Vagina (tissue), 2 donors: ENCODE results near the gene DENND6A. TPM values are rescaled to one million over a fixed set of nuclear protein-coding genes. Genes with fewer than 3 reads are reported as not detected.
"Not testable (repeated sequence)": the region's sequence is repeated elsewhere in the genome, so short reads cannot be mapped to it uniquely, and the experiment has no call there.

Source experiments
- DNase-seq, 2 donors: peaks; one replicate each; pipeline ENCODE4 v3.0.0-alpha.2; 2017; ENCODE audit errors: extremely low spot score in 2 of 2
- H3K27ac ChIP-seq: fragments of 200-600 bp; sonication (generic); one replicate; pipeline ENCODE4 v1.5.1; 2019
- H3K27me3 ChIP-seq: fragments of 200-600 bp; sonication (generic); one replicate; pipeline ENCODE4 v1.5.1; 2019
- H3K36me3 ChIP-seq, 2 donors: fragments of 200-600 bp; sonication (generic); one replicate each; pipeline ENCODE4 v1.5.1; 2017 to 2019
- H3K4me1 ChIP-seq: fragments of 200-600 bp; sonication (generic); one replicate; pipeline ENCODE4 v1.5.1; 2019
- H3K4me3 ChIP-seq, 2 donors: fragments of 200-600 bp; sonication (generic); 1 replicate in 1 of 2; 2 replicates in 1 of 2; pipeline ENCODE4 v1.5.1; 2016 to 2019
- H3K9me3 ChIP-seq: fragments of 200-600 bp; sonication (generic); one replicate; pipeline ENCODE4 v1.5.1; 2019
- POLR2A ChIP-seq, 2 donors: fragments of 450-650 bp; IDR thresholded peaks; one replicate each; pipeline ENCODE4 v1.6.1; 2017; ENCODE audit warnings: antibody characterized with exemption in 2 of 2, mild to moderate bottlenecking in 2 of 2, moderate library complexity in 2 of 2
- POLR2AphosphoS5 ChIP-seq, 2 donors: sonication (generic); formaldehyde crosslinking; IDR thresholded peaks; one replicate each; pipeline ENCODE4 v1.9.0; 2017; ENCODE audit warnings: antibody characterized with exemption in 2 of 2, mild to moderate bottlenecking in 2 of 2, low read depth in 1 of 2; ENCODE audit not compliant: insufficient read depth in 1 of 2
- intact Hi-C: fragments of 100-400 bp; cut with DNase I; formaldehyde crosslinking; loops from one replicate; pipeline ENCODE4 v1.15.1; 2023
- total RNA-seq: library from RNA; depleted of rRNA; stranded (reverse); fragments of >200 nt; gene quantifications from one replicate; pipeline ENCODE4 v1.2.3, GENCODE V29; 2016
- TF ChIP-seq, protein P1 (sequence below), 3 experiments: fragments of 450-650 bp in 2 of 3; fragments of 200-600 bp in 1 of 3; sonication (generic) in 1 of 3; IDR thresholded peaks; one replicate each; pipeline ENCODE4 v1.5.1; 2017 to 2019; ENCODE audit warnings: antibody characterized with exemption in 3 of 3, mild to moderate bottlenecking in 2 of 3, moderate library complexity in 2 of 3

DENND6A gene
- total RNA-seq, 1 donor from 2014 or later: 24.8 TPM

DNA sequence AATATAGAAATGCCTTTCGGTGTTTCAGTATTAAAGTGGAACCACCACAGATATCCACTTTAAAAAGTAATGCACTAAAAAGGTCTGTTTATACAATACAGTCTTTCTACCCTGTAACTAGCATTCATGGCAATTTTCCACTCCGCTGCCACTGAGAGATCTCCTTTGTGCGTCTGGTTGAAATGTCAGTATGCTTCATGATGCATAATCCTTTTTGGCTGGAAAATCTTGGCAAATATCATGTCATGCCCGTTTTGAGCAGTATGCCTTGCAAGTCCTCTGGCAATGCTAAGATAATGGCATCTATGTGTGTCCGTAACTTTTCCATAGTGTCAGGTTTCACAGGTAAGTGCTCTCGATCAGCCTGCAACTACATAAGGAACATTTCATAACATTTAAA lies 64.9 kb downstream of the DENND6A start:
- H3K27ac ChIP-seq: no peak overlapping the region
- H3K4me1 ChIP-seq: no peaks in the 10 kb centered on the region
- no peaks in the 10 kb centered on the region for H3K27me3 ChIP-seq
- peaks cover 0 to 73% of the 10 kb centered on the region in 2 donors for H3K36me3 ChIP-seq
- no peak for TF ChIP-seq POLR2A (IDR thresholded peaks at IDR 0.05)
- TF ChIP-seq, protein P1, sequence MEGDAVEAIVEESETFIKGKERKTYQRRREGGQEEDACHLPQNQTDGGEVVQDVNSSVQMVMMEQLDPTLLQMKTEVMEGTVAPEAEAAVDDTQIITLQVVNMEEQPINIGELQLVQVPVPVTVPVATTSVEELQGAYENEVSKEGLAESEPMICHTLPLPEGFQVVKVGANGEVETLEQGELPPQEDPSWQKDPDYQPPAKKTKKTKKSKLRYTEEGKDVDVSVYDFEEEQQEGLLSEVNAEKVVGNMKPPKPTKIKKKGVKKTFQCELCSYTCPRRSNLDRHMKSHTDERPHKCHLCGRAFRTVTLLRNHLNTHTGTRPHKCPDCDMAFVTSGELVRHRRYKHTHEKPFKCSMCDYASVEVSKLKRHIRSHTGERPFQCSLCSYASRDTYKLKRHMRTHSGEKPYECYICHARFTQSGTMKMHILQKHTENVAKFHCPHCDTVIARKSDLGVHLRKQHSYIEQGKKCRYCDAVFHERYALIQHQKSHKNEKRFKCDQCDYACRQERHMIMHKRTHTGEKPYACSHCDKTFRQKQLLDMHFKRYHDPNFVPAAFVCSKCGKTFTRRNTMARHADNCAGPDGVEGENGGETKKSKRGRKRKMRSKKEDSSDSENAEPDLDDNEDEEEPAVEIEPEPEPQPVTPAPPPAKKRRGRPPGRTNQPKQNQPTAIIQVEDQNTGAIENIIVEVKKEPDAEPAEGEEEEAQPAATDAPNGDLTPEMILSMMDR (IDR thresholded peaks at IDR 0.05): no peak
- no peak for TF ChIP-seq POLR2AphosphoS5 (IDR thresholded peaks at IDR 0.05; ENCODE audit: insufficient read depth in 1 of 2, low read depth in 1 of 2)
- H3K9me3 ChIP-seq: no peaks in the 10 kb centered on the region
- no peak for DNase-seq
- H3K4me3 ChIP-seq: no peak overlapping the region
- intact Hi-C loops: no loop called here

DNA sequence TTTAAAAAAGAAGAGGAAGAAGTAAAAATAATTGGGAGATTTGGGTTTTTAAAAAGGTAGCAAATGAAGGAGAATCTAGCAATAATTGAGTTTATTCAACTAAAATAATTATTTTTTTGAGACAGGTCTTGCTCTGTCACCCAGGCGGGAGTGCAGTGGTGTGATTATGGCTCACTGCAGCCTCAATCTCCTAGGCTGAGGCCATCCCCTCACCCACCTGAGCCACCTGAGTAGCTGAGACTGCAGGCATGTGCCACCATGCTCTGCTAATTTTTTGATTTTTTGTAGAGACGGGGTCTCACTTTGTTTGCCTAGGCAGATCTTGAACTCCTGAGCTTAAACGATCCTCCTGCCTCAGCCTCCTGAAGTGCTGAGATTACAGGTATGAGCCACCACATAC lies 68.1 kb downstream of the DENND6A start:
- Histone ChIP-seq H3K27ac (no peak overlapping the region), H3K9me3 (no peaks in the 10 kb centered on the region), H3K27me3 (no peaks in the 10 kb centered on the region)

DNA sequence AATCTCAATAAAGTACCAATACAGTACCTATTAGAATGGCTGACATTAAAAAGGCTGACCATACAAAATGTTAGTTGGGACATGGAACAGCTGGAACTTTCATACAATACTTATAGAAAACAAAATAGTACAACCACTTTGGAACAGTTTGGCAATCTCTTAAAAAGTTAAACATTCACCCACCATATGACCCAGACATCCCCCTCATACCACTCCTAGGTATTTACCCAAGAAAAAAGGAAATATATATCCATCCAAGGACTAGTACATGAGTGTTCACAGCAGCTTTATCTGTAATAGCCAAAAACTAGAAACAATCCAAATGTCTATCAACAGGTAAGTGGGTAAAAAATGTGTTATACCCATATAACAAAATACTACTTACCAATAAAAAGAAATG lies 70.5 kb downstream of the DENND6A start:
- H3K36me3 ChIP-seq: peaks cover 0 to 34% of the 10 kb centered on the region in 2 donors
- no peaks in the 10 kb centered on the region for H3K4me1 ChIP-seq

More for the DNA sequence above, 68.1 kb downstream of the DENND6A start:
- H3K4me3 ChIP-seq: no peak overlapping the region
- no peak for DNase-seq
- intact Hi-C loops: no loop called here
- TF ChIP-seq, protein P1 (IDR thresholded peaks at IDR 0.05): no peak
- TF ChIP-seq POLR2A (IDR thresholded peaks at IDR 0.05): no peak
- no peak for TF ChIP-seq POLR2AphosphoS5 (IDR thresholded peaks at IDR 0.05; ENCODE audit: insufficient read depth in 1 of 2, low read depth in 1 of 2)
- no peaks in the 10 kb centered on the region for H3K4me1 ChIP-seq
- H3K36me3 ChIP-seq: peaks cover 0 to 55% of the 10 kb centered on the region in 2 donors

DNA sequence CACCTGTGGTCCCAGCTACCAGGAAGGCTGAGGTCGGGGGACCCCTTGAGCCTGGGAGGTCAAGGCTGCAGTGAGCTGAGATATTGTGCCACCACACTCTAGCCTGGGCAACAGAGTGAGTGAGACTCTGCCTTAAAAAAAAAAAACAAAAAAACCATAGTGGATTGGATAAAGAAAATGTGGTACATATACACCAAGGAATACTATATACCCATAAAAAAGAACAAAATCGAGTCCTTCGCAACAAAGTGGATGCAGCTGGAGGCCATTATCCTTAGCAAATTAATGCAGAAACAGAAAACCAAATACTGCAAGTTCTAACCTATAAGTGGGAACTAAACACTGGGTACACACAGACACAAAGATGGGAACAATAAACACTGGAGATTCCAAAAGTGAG lies 75.1 kb downstream of the DENND6A start:
- intact Hi-C loops: no loop called here
- no peak overlapping the region for H3K4me3 ChIP-seq
- H3K4me1 ChIP-seq: no peaks in the 10 kb centered on the region
- H3K27ac ChIP-seq: no peak overlapping the region
- DNase-seq: no peak
- H3K27me3 ChIP-seq: no peaks in the 10 kb centered on the region
- TF ChIP-seq POLR2AphosphoS5 (IDR thresholded peaks at IDR 0.05; ENCODE audit: insufficient read depth in 1 of 2, low read depth in 1 of 2) (no peak), POLR2A (IDR thresholded peaks at IDR 0.05) (no peak)
- TF ChIP-seq, protein P1 (IDR thresholded peaks at IDR 0.05): no peak
- no peaks in the 10 kb centered on the region for H3K9me3 ChIP-seq
- peaks cover 0 to 1% of the 10 kb centered on the region in 2 donors for H3K36me3 ChIP-seq

More for the DNA sequence above, 70.5 kb downstream of the DENND6A start:
- TF ChIP-seq, protein P1 (IDR thresholded peaks at IDR 0.05): no peak
- TF ChIP-seq POLR2AphosphoS5 (IDR thresholded peaks at IDR 0.05; ENCODE audit: insufficient read depth in 1 of 2, low read depth in 1 of 2) (no peak), POLR2A (IDR thresholded peaks at IDR 0.05) (no peak)
- Histone ChIP-seq H3K4me3 (no peak overlapping the region), H3K27me3 (no peaks in the 10 kb centered on the region), H3K27ac (no peak overlapping the region), H3K9me3 (no peaks in the 10 kb centered on the region)
- intact Hi-C loops: no loop called here
- no peak for DNase-seq

DNA sequence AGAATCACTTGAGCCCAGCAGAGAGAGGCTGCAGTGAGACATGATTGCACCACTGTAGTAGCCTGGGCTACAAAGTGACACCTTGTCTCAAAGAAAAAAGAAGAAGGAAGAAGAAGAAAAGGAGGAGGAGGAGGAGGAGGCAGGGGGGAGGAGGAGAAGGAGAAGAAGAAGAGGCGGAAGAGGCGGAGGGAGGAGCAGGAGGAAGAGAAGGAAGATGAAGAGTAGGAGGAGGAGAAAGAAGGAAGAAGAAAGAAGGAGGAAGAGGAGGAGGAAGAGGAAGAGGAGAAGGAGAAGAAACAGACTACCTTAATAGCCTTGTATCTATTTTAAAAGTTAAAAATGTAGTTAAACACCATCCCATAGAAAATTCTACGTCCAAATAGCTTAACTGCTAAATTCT lies 76.6 kb downstream of the DENND6A start:
- H3K4me1 ChIP-seq: no peaks in the 10 kb centered on the region
- no peak overlapping the region for H3K4me3 ChIP-seq
- TF ChIP-seq POLR2AphosphoS5 (IDR thresholded peaks at IDR 0.05; ENCODE audit: insufficient read depth in 1 of 2, low read depth in 1 of 2) (no peak), POLR2A (IDR thresholded peaks at IDR 0.05) (no peak)
- TF ChIP-seq, protein P1 (IDR thresholded peaks at IDR 0.05): no peak
- no peak for DNase-seq
- intact Hi-C loops: no loop called here
- H3K27ac ChIP-seq: no peak overlapping the region
- no peaks in the 10 kb centered on the region for H3K9me3 ChIP-seq
- H3K36me3 ChIP-seq: no peaks in the 10 kb centered on the region
- H3K27me3 ChIP-seq: no peaks in the 10 kb centered on the region

DNA sequence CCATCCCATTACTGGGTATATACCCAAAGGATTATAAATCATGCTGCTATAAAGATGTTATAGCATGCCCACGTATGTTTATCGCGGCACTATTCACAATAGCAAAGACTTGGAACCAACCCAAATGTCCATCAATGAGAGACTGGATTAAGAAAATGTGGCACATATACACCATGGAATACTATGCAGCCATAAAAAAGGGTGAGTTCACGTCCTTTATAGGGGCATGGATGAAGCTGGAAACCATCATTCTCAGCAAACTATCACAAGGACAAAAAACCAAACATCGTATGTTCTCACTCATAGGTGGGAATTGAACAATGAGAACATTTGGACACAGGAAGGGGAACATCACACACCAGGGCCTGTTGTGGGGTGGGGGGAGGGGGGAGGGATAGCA lies 81.0 kb downstream of the DENND6A start:
- H3K9me3 ChIP-seq, H3K27me3 ChIP-seq, DNase-seq, H3K4me3 ChIP-seq, intact Hi-C loops, H3K27ac ChIP-seq, H3K36me3 ChIP-seq, H3K4me1 ChIP-seq: not testable (repeated sequence)
